KMS-11 (cell line): Measurements from ENCODE around the gene BBOX1.
"Not testable (repeated sequence)": the region's sequence is repeated elsewhere in the genome, so short reads cannot be mapped to it uniquely, and the experiment has no call there.

Experiments
- H2AFZ ChIP-seq: fragments of 200-600 bp; sonication (generic); 2 replicates; pipeline ENCODE4 v1.6.1; 2016; ENCODE audit warnings: antibody characterized with exemption, mixed run types, low read depth
- H3K27ac ChIP-seq: fragments of 200-600 bp; sonication (generic); 2 replicates; pipeline ENCODE4 v1.6.1; 2016; ENCODE audit warnings: mild to moderate bottlenecking, mixed run types
- H3K27me3 ChIP-seq: fragments of 200-600 bp; sonication (generic); 2 replicates; pipeline ENCODE4 v1.6.1; 2017; ENCODE audit warnings: mild to moderate bottlenecking, low read depth, mixed run types, moderate library complexity; ENCODE audit not compliant: insufficient read depth
- H3K36me3 ChIP-seq: fragments of 200-600 bp; sonication (generic); 2 replicates; pipeline ENCODE4 v1.6.1; 2017; ENCODE audit warnings: mild to moderate bottlenecking, mixed run types; ENCODE audit not compliant: insufficient read depth
- H3K4me1 ChIP-seq: fragments of 200-600 bp; sonication (generic); 2 replicates; pipeline ENCODE4 v1.6.1; 2016; ENCODE audit warnings: mild to moderate bottlenecking, low read depth, mixed run types; ENCODE audit not compliant: poor library complexity, severe bottlenecking
- H3K4me2 ChIP-seq: fragments of 200-600 bp; sonication (generic); 2 replicates; pipeline ENCODE4 v1.7.0; 2016; ENCODE audit warnings: mild to moderate bottlenecking, mixed run types
- H3K4me3 ChIP-seq: fragments of 200-600 bp; sonication (generic); IDR thresholded peaks from 2 replicates; pipeline ENCODE4 v1.6.1; 2017; ENCODE audit warnings: low read depth, low read length, mixed read lengths; ENCODE audit not compliant: insufficient read depth
- H3K79me2 ChIP-seq: fragments of 200-600 bp; sonication (generic); 2 replicates; pipeline ENCODE4 v1.6.1; 2016; ENCODE audit warnings: low read depth, mixed run types; ENCODE audit not compliant: insufficient read depth
- H3K9ac ChIP-seq: fragments of 200-600 bp; sonication (generic); 2 replicates; pipeline ENCODE4 v1.6.1; 2016; ENCODE audit warnings: mild to moderate bottlenecking, mixed run types
- H4K20me1 ChIP-seq: fragments of 200-600 bp; sonication (generic); 2 replicates; pipeline ENCODE4 v1.6.1; 2016; ENCODE audit warnings: mild to moderate bottlenecking, mixed run types; ENCODE audit not compliant: insufficient read depth
- CTCF ChIP-seq: fragments of 200-600 bp; sonication (generic); conservative IDR thresholded peaks from 2 replicates; pipeline ENCODE4 v1.6.1; 2017; ENCODE audit warnings: low read depth, mild to moderate bottlenecking, antibody characterized with exemption, low read length, moderate library complexity, mixed read lengths

BBOX1 gene

GRCh38 chr11:27089746-27090145 lies 49.1 kb downstream of the BBOX1 start:
- Histone ChIP-seq H3K4me2 (no peak overlapping the region), H3K27ac (no peak overlapping the region), H3K27me3 (no peaks in the 10 kb centered on the region), H4K20me1 (no peaks in the 10 kb centered on the region), H2AFZ (no peak overlapping the region), H3K79me2 (no peaks in the 10 kb centered on the region), H3K36me3 (no peaks in the 10 kb centered on the region), H3K4me1 (no peaks in the 10 kb centered on the region), H3K4me3 (no peak overlapping the region), H3K9ac (no peak overlapping the region)
- no peak for TF ChIP-seq CTCF

GRCh38 chr11:27090357-27090948 lies 49.8 kb downstream of the BBOX1 start:
- H3K9ac ChIP-seq, H3K36me3 ChIP-seq, H3K4me3 ChIP-seq, H3K79me2 ChIP-seq, H3K4me1 ChIP-seq, H2AFZ ChIP-seq, H4K20me1 ChIP-seq, H3K27me3 ChIP-seq, H3K4me2 ChIP-seq, H3K27ac ChIP-seq: not testable (repeated sequence)

GRCh38 chr11:27094120-27094519 lies 53.5 kb downstream of the BBOX1 start:
- no peaks in the 10 kb centered on the region for H3K4me1 ChIP-seq
- no peaks in the 10 kb centered on the region for H3K36me3 ChIP-seq
- no peak overlapping the region for H3K4me2 ChIP-seq
- no peak overlapping the region for H3K27ac ChIP-seq
- H4K20me1 ChIP-seq, result no peaks in the 10 kb centered on the region
- no peak overlapping the region for H3K4me3 ChIP-seq
- no peak overlapping the region for H2AFZ ChIP-seq
- H3K27me3 ChIP-seq, result no peaks in the 10 kb centered on the region
- no peaks in the 10 kb centered on the region for H3K79me2 ChIP-seq
- H3K9ac ChIP-seq, result no peak overlapping the region
- no peak for TF ChIP-seq CTCF

GRCh38 chr11:27095059-27095458 lies 54.4 kb downstream of the BBOX1 start:
- no peak overlapping the region for H2AFZ ChIP-seq
- H3K4me2 ChIP-seq, result no peak overlapping the region
- no peak overlapping the region for H3K4me3 ChIP-seq
- H3K4me1 ChIP-seq, result no peaks in the 10 kb centered on the region
- H3K36me3 ChIP-seq, result no peaks in the 10 kb centered on the region
- no peaks in the 10 kb centered on the region for H3K27me3 ChIP-seq
- H3K9ac ChIP-seq, result no peak overlapping the region
- TF ChIP-seq CTCF, result no peak
- H3K27ac ChIP-seq, result no peak overlapping the region
- no peaks in the 10 kb centered on the region for H4K20me1 ChIP-seq
- no peaks in the 10 kb centered on the region for H3K79me2 ChIP-seq

GRCh38 chr11:27095887-27096286 lies 55.3 kb downstream of the BBOX1 start:
- Histone ChIP-seq H3K4me2 (no peak overlapping the region), H3K4me3 (no peak overlapping the region), H2AFZ (no peak overlapping the region), H4K20me1 (no peaks in the 10 kb centered on the region), H3K27ac (no peak overlapping the region), H3K4me1 (no peaks in the 10 kb centered on the region), H3K27me3 (no peaks in the 10 kb centered on the region), H3K9ac (no peak overlapping the region), H3K79me2 (no peaks in the 10 kb centered on the region), H3K36me3 (no peaks in the 10 kb centered on the region)
- TF ChIP-seq CTCF, result no peak
